Stimulated activated CD4-positive, alpha-beta T cell treated with anti-CD3 and anti-CD28 coated beads, Interleukin-1b, Interleukin-23, amount 100 ng/mL, for 4 hours (primary cell): ENCODE results near the gene ABHD1.
"Not testable (repeated sequence)": the region's sequence is repeated elsewhere in the genome, so short reads cannot be mapped to it uniquely, and the experiment has no call there.

Source experiments
- DNase-seq, 2 donors: peaks; one replicate each; pipeline ENCODE4 v3.0.0-alpha.2; 2020; ENCODE audit warnings: low read depth in 2 of 2

The ABHD1 gene

GRCh38 chr2:27164960-27165763 is 41.5 kb downstream of the ABHD1 start:
- no peak for DNase-seq

- no peak for DNase-seq
Observed at GRCh38 chr2:27170581-27171337, 47.1 kb downstream of the ABHD1 start.

GRCh38 chr2:27171351-27171848 is 47.8 kb downstream of the ABHD1 start:
- DNase-seq: no peak

- DNase-seq: no peak
Observed at GRCh38 chr2:27174638-27175037, 51.0 kb downstream of the ABHD1 start.

GRCh38 chr2:27175330-27175729 is 51.7 kb downstream of the ABHD1 start:
- DNase-seq: no peak

DNA sequence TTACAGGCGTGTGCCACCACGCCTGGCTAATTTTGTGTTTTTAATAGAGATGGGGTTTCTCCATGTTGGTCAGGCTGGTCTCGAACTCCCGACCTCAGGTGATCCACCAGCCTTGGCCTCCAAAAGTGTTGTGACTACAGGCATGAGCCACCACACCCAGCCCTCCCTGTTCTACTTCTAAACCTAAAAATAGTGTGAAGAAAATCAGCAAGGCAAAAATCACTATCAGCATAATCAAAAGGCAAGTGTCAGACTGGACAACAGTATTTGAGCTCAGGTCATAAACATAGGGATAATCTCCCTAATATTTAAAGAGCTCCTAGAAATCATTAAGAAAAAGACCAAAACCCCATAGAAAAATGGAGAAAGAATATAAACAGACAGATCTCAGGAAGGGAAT is 52.2 kb downstream of the ABHD1 start:
- DNase-seq: not testable (repeated sequence)

GRCh38 chr2:27177441-27178351 is 54.1 kb downstream of the ABHD1 start:
- no peak for DNase-seq

DNA sequence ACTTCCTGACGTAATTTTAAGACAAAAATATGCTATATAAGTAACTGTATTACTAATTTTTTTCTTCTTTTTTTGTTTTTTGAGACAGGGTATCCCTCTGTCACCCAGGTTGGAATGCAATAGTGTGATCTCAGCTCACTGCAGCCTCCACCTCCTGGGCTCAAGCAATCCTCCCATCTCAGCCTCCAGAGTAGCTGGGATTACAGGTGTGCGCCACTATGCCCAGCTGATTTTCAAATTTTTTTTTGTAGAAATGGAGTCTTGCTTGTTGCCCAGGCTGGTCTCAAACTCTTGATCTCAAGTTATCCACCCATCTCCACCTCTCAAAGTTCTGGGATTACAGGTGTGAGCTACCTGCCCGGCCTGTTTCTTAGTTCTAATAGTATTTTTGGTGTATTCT is 54.9 kb downstream of the ABHD1 start:
- no peak for DNase-seq

- DNase-seq: no peak
Observed at GRCh38 chr2:27179344-27180000, 55.9 kb downstream of the ABHD1 start.
